CD4-positive, alpha-beta T cell treated with Interleukin-6 for 4 hours (primary cell): ENCODE results near the gene FGR.
A peak's percentile ranks its signal among the peaks of the same experiment; 100 is the strongest.
"Not testable (repeated sequence)": the region's sequence is repeated elsewhere in the genome, so short reads cannot be mapped to it uniquely, and the experiment has no call there.

Experiments used
- DNase-seq: peaks from one replicate; pipeline ENCODE4 v3.0.0-alpha.2; 2020; ENCODE audit warnings: mixed read lengths

Gene FGR

GRCh38 chr1:27659497-27660299 lies 24.7 kb upstream of the FGR start:
- DNase-seq = peak; percentile 88

- DNase-seq = peak; percentile 45
Measured at GRCh38 chr1:27658951-27659496, 24.0 kb upstream of the FGR start.

GRCh38 chr1:27656157-27656893 lies 21.3 kb upstream of the FGR start:
- DNase-seq = no peak

GRCh38 chr1:27655151-27655937 lies 20.4 kb upstream of the FGR start:
- DNase-seq = no peak

- DNase-seq = no peak
Measured at GRCh38 chr1:27652111-27652864, 17.3 kb upstream of the FGR start.

GRCh38 chr1:27650539-27651175 lies 15.7 kb upstream of the FGR start:
- DNase-seq = no peak

GRCh38 chr1:27650171-27650538 lies 15.2 kb upstream of the FGR start:
- DNase-seq = no peak

GRCh38 chr1:27649306-27649635 lies 14.3 kb upstream of the FGR start:
- DNase-seq = no peak

GRCh38 chr1:27648602-27649305 lies 13.8 kb upstream of the FGR start:
- no peak for DNase-seq

GRCh38 chr1:27647328-27647727 lies 12.3 kb upstream of the FGR start:
- DNase-seq = no peak

GRCh38 chr1:27646676-27647075 lies 11.7 kb upstream of the FGR start:
- DNase-seq = no peak

- no peak for DNase-seq
Measured at GRCh38 chr1:27645071-27645415, 10.1 kb upstream of the FGR start.

- no peak for DNase-seq
Measured at GRCh38 chr1:27644369-27645070, 9.5 kb upstream of the FGR start.

- DNase-seq = peak; percentile 81
Measured at GRCh38 chr1:27643600-27644368, 8.8 kb upstream of the FGR start.

- not testable (repeated sequence) for DNase-seq
Measured at GRCh38 chr1:27640514-27640913, 5.5 kb upstream of the FGR start.

- DNase-seq = no peak
Measured at GRCh38 chr1:27638805-27639204, 3.8 kb upstream of the FGR start.

GRCh38 chr1:27638047-27638734 lies 3.2 kb upstream of the FGR start:
- no peak for DNase-seq

- DNase-seq = no peak
Measured at GRCh38 chr1:27635396-27636142, 584 bp upstream of the FGR start.
